Stimulated activated CD8-positive, alpha-beta memory T cell treated with anti-CD3 and anti-CD28 coated beads, Interleukin-2, amount 100 ng/mL, for 48 hours (primary cell): Measurements from ENCODE around the gene HSPB6.
"Not testable (repeated sequence)": the region's sequence is repeated elsewhere in the genome, so short reads cannot be mapped to it uniquely, and the experiment has no call there.

Experiments
- DNase-seq, 2 donors: peaks; one replicate each; pipeline ENCODE4 v3.0.0-alpha.2; 2020; ENCODE audit warnings: low read depth in 2 of 2

The HSPB6 gene

DNA sequence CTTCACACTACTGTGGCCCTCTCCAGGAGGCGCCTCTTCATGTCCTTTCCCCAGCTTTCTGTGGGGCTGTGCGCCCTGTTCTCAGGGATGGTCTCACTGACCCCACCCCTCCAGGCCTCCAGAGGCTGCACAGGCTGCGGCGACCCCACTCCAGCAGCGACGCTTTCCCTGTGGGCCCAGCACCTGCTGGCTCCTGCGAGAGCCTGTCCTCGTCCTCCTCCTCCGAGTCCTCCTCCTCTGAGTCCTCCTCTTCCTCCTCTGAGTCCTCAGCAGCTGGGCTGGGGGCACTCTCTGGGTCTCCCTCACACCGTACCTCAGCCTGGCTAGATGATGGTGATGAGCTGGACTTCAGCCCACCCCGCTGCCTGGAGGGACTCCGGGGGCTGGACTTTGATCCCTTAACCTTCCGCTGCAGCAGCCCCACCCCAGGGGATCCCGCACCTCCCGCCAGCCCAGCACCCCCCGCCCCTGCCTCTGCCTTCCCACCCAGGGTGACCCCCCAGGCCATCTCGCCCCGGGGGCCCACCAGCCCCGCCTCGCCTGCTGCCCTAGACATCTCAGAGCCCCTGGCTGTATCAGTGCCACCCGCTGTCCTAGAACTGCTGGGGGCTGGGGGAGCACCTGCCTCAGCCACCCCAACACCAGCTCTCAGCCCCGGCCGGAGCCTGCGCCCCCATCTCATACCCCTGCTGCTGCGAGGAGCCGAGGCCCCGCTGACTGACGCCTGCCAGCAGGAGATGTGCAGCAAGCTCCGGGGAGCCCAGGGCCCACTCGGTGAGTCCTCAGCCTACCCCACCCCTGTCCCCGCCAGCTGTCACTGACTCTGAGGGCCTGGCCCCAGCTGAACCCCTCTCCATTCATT is 29.7 kb upstream of the HSPB6 start:
- no peak for DNase-seq

DNA sequence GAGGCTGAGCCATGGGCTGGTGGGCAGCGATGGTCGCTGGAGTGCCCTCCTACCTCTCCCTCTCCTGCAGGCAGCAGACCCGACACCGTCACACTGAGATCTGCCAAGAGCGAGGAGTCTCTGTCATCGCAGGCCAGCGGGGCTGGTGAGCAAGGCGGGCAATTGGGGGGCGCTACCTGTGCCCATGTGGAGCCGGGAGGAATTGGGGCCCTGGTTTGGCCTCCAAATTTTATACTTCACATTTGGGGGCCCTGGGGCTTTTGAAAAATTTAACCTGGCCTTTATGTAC is 28.5 kb upstream of the HSPB6 start:
- DNase-seq: no peak

DNA sequence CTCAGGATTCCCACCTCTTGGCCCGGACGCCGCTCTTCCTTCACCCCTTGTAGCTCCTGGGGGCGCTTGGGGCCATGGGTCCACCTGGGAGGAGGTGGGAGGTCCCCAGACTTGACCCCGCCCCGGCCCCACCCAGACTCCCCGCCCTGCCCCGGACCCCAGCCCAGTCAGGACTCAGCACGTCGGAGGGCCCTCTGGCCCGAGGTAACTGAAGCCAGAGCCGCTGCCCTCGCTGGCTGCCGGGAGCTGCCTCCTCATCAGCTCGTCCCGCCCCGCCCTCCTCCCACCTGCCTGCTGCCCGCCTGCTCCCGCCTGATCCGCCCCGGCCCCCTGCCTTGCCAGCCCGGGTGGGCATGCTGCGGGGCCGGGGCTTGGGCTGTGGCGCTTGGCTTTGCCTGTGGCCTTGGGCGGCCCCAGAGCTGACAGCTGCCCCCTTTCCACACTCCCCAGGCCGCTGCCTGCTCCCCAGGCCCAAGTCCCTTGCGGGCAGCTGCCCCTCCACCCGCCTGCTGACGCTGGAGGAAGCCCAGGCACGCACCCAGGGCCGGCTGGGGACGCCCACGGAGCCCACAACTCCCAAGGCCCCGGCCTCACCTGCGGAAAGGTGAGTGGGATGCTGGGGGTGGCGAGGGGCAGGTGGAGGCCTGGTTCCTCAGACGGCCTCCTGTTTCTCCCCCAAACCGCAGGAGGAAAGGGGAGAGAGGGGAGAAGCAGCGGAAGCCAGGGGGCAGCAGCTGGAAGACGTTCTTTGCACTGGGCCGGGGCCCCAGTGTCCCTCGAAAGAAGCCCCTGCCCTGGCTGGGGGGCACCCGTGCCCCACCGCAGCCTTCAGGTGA is 27.9 kb upstream of the HSPB6 start:
- no peak for DNase-seq

DNA sequence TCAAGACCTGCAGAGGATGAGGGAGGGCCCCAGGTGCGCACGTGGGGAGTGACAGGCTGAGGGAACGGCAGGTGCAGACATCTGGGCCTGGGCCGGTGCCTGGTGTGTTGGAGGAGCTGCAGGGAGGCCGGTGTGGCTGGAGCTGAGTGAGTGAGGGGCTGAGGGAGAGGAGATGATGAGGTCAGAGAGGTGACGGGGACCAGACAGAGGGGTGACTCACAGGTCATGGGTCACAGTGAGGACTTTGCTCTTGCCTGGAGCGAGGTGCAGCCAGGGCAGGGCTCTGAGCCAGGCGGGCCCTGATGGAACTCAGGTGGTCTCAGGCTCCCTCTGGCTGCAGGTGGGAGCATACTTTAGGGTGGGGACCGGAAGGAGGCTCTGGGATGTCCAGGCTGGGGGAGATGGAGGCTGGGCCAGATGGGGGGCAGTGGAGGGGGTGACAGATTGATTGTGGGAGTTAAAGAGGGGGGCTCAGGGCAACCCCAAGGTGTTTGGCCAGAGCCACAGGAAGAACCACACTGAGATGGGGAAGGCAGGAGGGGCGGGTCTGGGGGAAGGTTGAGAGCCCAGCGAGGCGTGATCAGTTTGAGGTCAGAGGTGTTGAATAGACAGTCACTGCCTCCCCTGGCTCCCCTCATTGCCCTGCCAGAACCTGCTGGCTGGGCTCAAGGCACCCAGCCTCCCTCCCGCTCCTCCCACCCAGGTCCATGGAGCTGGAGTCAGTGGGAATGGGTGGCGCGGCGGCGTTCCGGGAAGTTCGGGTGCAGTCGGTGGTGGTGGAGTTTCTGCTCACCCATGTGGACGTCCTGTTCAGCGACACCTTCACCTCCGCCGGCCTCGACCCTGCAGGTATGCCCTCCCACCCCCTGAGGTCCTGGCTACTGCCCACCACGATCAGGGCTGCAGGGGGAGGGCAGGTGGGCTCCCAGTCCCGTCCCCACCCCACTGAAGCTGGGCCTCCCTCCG is 26.9 kb upstream of the HSPB6 start:
- DNase-seq: no peak

DNA sequence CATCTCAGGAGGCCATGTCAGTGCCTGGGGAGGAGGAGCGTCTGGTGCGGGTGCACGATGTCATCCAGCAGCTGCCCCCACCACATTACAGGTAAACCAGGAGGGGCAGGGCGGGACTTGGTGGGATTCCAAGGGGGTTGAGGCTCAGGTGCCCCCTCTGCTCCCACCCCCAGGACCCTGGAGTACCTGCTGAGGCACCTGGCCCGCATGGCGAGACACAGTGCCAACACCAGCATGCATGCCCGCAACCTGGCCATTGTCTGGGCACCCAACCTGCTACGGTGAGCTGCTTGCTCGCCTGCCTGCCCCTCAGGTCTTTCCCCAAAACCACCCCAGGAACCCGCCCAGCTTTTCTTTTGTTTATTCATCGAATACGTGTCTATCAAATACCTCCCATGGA is 25.8 kb upstream of the HSPB6 start:
- DNase-seq: no peak

DNA sequence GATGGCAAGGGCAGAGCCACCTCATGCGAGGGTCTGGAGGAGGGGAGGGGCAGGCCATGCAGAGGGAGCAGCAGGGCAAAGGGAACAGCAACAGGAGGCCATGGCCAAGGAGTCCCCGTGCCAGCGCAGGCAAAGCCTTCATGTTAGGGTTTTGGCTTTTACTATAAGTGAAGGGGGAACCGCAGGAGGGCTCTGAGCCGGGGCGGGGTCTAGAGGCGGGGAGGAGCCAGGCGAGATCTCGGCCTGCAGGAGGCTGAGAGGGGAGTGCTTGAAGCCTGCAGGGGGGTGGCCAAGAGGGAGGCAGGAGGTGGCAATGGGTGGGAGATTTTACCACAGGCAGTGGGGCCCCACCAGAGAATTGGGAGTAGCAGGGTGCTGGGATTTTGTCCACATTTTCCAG is 24.8 kb upstream of the HSPB6 start:
- DNase-seq: no peak

DNA sequence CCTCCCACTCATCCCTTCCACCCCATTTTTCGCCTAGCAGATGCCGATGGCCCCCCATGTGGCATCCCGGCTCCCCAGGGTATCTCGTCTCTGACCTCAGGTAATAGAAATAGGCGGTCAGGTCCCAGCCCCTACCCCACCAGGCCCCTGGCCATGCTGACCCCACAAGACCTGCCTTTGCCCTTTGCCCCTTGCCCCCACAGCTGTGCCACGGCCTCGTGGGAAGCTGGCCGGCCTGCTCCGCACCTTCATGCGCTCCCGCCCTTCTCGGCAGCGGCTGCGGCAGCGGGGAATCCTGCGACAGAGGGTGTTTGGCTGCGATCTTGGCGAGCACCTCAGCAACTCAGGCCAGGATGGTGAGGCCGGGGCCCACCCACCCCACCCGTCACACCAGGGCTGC is 23.9 kb upstream of the HSPB6 start:
- no peak for DNase-seq

DNA sequence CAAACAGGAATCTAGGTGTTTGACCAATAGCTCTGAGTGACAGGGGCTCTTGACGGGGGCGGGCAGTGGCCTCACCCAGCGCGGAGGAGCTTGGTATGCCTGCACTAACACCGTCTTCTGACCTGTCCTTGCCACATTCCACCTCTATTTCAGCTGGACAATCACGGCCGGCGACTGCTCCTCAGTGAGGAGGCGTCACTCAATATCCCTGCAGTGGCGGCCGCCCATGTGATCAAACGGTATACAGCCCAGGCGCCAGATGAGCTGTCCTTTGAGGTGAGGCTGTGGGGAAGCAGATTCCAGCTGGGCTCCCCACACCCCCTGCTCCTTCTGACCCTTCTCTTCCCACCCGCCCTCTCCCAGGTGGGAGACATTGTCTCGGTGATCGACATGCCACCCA is 23.2 kb upstream of the HSPB6 start:
- DNase-seq: no peak

DNA sequence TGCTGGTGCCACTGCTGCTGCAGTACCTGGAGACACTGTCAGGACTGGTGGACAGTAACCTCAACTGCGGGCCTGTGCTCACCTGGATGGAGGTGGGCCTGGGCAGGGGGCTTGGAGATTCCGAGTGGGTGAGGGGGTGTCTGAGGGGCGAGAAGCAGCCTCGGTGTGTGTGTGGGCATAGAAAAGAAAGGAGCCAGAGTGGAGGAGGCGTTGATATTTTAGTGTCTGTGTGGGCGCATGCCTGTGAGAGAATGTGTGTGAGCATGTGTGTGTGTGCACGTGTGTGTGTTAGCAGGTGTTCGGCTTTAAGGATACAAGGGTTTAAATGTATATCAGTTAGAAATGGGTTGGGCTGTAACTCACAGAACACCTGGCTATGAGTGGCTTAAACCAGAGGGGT is 22.2 kb upstream of the HSPB6 start:
- no peak for DNase-seq

DNA sequence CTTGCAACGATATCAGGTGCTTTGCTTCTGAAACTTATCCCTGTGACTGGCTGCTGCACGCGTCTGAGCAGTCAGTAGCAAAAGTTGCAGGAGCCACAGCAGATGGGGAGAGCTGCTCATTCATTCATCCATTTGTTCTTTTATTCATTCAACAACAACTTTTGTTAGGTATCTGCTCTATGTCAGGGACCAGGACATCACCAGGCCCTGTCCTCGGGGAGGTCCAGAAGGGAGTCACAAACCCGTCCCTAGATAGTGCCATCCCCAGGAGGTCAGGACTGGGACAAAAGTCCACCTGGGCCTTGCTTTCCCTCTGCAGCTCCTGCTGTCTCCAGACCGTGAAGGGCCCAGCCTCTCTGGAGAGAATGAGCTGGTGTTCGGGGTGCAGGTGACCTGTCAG is 21.1 kb upstream of the HSPB6 start:
- DNase-seq: no peak

DNA sequence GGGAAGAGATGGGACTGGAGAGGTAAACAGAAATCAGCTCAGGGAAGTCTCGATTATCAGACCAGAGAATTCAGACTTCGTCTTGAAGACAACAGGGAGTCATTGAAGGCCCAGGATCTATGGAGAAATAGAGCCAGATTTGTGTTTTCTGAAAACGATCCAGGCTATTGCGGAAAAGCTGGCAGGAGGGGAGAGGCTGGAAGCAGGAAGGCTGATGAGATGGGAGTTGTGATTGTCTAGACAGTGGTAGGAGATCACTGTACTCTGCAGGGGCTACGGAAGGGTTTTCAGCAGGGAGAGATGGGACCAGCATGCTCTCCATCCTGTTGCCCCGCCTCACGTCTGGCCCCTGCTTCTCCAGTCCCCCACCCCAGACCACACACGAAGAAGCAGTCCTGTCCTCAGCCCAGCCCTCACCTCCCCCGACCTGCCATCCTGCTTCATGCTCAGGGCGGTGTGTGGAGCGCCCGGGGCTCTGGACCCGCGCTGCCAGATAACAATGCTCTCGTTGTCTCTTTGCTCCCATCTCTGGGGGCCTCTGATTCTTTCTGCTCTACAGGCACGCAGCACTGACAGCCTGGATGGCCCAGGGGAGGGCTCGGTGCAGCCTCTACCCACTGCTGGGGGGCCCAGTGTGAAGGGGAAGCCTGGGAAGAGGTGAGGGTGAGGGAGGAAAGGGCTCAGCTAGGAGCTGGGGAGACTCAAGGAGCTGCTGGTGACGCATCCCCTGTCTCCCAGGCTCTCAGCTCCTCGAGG is 20.4 kb upstream of the HSPB6 start:
- no peak for DNase-seq

DNA sequence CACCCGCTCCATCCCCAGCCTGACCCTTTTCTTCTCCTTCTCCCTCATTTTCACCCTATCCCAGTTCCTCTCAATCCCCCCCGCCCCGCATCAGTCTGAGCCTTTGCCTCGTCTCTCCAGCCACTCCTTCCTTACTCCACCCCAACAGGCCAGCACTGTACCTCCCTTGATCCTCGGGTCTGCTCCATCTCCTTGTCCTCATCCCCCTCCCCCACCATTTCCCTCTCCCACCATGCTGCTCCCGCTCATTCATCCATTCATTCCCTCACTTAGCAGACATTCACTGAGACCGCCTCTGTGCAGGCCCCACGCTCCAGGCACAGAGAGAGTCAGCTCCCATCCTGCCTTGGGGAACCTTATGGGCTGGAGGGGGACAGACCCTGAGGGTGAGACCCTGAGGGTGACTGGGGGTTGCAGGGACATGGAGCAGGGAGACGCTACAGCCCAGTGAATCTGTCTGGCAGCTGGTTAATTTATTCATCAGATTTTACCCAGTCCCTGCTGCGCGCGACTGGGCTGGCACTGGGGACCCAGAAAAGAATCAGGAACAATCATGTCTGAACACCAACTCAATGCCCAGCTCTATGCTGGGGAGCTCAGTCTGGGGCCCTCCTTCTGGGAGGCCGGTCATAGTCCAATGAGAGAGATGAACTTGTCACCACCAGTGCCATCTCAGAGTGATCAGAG is 19.4 kb upstream of the HSPB6 start:
- no peak for DNase-seq

DNA sequence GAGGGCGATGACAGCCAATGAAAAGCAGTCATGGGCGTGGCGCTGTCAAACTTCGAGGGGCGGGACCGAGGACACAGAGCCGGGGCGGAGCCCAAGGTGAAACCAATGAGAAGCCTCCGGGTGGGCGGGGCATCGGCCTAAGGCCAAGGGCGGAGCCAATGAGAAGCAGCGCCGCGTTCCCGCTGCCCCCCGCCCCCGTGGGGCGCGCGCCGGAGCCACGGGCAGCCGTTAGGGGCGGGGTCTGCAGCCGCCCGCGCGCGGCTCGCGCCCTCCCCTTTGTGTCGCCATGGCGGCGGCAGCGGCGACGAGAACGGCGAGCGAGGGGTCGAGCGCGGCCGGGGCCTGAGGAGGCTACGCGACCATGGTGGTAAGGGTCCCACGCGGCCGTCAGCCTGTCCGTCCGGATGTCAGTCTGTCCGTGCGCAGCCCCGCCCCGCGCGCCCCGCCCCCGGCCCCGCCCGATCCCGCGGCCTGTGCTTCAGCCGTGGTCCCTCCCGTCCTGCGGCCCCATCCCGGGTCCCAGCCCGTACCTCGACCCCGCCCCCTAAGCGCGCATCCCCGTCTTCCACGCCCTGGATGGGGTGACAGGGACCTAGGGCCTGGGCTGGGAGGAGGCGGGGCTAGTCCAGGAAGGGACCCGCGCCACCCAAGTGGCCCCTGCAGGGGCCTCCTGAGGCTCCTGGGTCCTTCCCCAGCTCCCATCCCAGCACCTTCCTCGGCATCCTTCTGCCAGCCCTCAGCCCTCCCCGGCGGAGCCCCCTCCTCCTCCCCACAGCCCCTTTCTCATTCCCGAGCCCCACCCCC is 18.7 kb upstream of the HSPB6 start, which contains the start of gene ARHGAP33:
Gene ARHGAP33, plus strand, starts transcription at position 267 of the 804 bp plus-strand sequence. Its CDS starts 95 bp downstream, at position 362.
- DNase-seq: peak; percentile 100

DNA sequence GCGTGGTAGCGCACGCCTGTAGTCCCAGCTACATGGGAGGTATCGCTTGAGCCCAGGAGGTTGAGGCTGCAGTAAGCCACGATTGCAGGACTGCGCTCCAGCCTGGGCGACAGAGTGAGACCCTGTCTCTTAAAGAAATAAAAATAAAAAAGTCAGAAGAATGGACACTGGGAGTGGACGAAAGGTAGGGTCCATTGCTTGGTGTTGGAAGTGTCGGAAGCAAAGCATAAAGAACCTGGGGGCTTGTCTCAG is 18.1 kb upstream of the HSPB6 start:
- DNase-seq: no peak

DNA sequence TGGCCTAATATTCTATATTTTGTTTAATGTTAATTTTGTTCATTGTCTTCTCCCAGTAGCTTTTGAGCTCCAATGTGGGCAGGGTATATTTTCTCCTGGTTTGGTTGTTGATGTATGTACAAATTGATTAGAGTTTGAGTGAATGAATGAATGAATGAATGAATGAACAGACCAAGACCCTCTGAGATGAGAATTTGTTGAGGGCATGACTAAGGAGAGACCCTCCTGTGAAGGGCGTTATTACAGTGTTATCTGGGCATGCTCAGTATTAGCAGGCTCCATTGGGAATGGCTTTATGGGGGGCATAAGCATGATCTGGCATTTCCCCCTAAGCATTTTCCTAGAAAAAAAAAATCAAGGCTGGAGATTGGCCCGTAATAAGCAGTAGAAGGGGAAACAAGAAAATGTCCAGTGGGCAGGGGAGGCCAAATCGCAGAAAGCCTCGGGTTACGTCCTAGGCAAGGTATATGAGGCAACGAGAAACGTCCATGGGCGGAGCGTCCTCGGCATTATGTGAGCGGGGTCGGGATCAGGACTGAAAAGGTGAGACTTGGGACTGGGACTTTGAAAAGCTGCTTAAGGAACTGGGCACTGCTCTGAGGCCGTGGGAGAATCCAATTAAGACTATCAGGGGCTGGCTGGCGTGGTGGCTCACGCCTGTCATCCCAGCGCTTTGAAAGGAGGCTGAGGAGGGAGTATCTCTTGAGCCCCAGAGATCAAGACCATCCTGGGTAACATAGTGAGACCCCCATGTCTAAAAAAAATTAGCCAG is 17.6 kb upstream of the HSPB6 start:
- no peak for DNase-seq

DNA sequence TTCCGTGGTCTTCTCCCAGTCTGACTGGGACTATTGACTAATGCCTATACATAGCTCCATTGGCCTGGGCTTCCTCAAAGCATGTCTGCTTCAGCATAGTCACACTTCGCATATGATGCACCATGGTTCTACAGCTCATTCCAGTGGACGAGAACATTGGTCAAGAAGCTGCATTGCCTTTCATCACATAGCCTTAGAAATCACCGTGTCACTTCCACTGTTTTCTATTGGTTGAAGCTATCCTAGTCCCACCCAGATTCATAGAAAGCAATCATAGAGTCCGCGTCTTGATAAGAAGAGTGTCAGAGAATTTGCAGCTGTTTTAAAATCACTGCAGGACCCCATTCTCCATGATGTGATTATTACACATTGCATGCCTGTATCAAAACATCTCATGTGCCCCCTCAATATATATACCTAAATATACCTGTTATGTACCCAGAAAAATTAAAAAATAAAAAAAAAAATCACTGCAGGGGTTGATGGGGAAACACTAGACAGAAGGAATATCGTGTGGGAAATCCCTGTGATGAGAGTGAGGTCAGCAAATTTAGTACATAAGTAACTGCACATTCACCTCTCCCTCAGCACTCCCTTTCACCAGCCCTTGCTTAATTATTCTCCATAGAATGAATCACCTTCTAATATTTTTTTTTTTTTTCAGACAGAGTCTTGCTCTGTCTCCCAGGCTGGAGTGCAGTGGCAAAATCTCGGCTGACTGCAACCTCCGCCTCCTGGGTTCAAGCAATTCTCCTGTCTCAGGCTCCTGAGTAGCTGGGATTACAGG is 16.4 kb upstream of the HSPB6 start:
- DNase-seq: no peak

DNA sequence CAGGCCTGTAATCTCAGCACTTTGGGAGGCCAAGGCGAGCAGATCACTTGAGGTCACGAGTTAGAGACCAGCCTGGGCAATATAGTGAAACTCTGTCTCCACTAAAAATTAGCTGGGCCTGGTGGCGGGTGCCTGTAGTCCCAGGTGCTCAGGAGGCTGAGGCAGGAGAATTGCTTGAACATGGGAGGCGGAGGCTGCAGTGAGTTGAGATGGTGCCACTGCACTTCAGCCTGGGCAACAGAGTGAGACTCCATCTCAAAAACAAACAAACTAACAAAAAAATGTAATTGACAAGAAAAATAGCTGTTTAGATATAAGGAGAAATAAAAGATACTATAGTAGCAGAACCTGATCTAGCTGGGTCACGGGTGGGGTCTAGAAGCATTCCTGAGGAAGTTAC is 15.5 kb upstream of the HSPB6 start:
- DNase-seq: not testable (repeated sequence)

DNA sequence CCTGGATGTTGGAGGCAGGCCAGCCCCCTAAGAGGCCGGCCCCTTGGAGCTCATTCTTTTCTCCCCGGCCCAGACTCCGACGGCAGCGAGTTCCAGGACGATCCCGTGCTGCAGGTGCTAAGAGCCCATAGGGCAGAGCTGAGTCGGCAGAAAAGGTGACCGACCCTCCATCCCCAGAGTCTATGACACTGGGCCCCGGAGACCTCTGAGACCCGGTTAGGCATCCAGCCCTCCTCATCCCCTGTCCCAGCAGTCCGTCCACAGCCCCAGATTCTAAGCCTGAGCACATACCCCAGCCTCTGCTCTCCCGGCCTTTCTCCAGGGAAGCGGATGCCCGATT is 11.2 kb upstream of the HSPB6 start:
- no peak for DNase-seq
